Neural progenitor cell (in vitro differentiated cells): ENCODE results near the gene EPHB6.
A peak's percentile ranks its signal among the peaks of the same experiment; 100 is the strongest.

Experiments
- CTCF ChIP-seq: fragments of 200-600 bp; sonication (generic); IDR thresholded peaks from 2 replicates; pipeline ENCODE4 v1.5.1; 2017; ENCODE audit warnings: antibody characterized with exemption, mild to moderate bottlenecking
- EZH2 ChIP-seq: fragments of 200-600 bp; sonication (generic); IDR thresholded peaks from 2 replicates; pipeline ENCODE4 v1.6.1; 2017; ENCODE audit warnings: antibody characterized with exemption, mild to moderate bottlenecking, moderate library complexity

GRCh38 chr7:142908921-142909890 is 54.3 kb downstream of the EPHB6 start:
- TF ChIP-seq CTCF (peak; percentile 51), EZH2 (no peak)
